IMR-90 (cell line): Measurements from ENCODE around the gene UBASH3A. TPM values are rescaled to one million over a fixed set of nuclear protein-coding genes. Genes with fewer than 3 reads are reported as not detected.

Experiments used
- ATAC-seq: fragments of 200-7000 bp; cut with Tn5 transposase; 2 replicates; pipeline ENCODE4 v1.9.1; 2020; ENCODE audit warnings: low read depth, mild to moderate bottlenecking, moderate library complexity
- BruUV-seq: library from RNA; stranded (reverse); fragments of 400-500 nt; replicated peaks from 2 replicates; lab custom pipeline; 2021; lab: Mats Ljungman, UMichigan
- CTCF ChIA-PET: fragments of 300-600 bp; formaldehyde crosslinking; extraction: SDS; loops from one replicate; lab custom pipeline; 2021; ENCODE audit warnings: antibody characterized with exemption; lab: Yijun Ruan, JAX
- POLR2A ChIA-PET: fragments of 300-600 bp; sonication (Branson Sonifier 250); formaldehyde crosslinking; loops from one replicate; lab custom pipeline; 2022; ENCODE audit warnings: antibody characterized with exemption; ENCODE audit not compliant: unreplicated experiment; lab: Charles Lee
- DNase-seq: peaks from one replicate; pipeline ENCODE4 v3.0.0; 2013
- H2AFZ ChIP-seq: replicated peaks from 2 replicates; pipeline ENCODE3; 2013; ENCODE audit warnings: low read length, mild to moderate bottlenecking; ENCODE audit not compliant: poor library complexity
- H2AK5ac ChIP-seq: 2 replicates; pipeline ENCODE4 v1.6.1; 2013; ENCODE audit warnings: low read depth, low read length, inconsistent platforms
- H2AK9ac ChIP-seq: replicated peaks from 2 replicates; pipeline ENCODE3; 2013; ENCODE audit warnings: mild to moderate bottlenecking, low read depth, low read length, moderate library complexity; ENCODE audit not compliant: poor library complexity
- H2BK120ac ChIP-seq: 2 replicates; pipeline ENCODE4 v1.6.1; 2013; ENCODE audit warnings: low read depth, low read length, inconsistent platforms
- H2BK15ac ChIP-seq: 3 replicates; pipeline ENCODE4 v1.6.1; 2013; ENCODE audit warnings: low read depth, low read length, inconsistent platforms
- H2BK20ac ChIP-seq: 2 replicates; pipeline ENCODE4 v1.6.1; 2013; ENCODE audit warnings: low read depth, mild to moderate bottlenecking, inconsistent platforms, low read length, moderate library complexity
- H2BK5ac ChIP-seq: 2 replicates; pipeline ENCODE4 v1.6.1; 2013; ENCODE audit warnings: mild to moderate bottlenecking, low read depth, low read length, inconsistent platforms; ENCODE audit not compliant: poor library complexity, severe bottlenecking
- H3K14ac ChIP-seq: replicated peaks from 2 replicates; pipeline ENCODE4 v1.6.1; 2013; ENCODE audit warnings: low read depth, low read length, inconsistent platforms
- H3K18ac ChIP-seq: 2 replicates; pipeline ENCODE4 v1.6.1; 2013; ENCODE audit warnings: low read depth, low read length, control low read depth
- H3K23ac ChIP-seq: 2 replicates; pipeline ENCODE4 v1.6.1; 2013; ENCODE audit warnings: low read depth, low read length, inconsistent platforms
- H3K27ac ChIP-seq: 2 replicates; pipeline ENCODE4 v1.5.1; 2013; ENCODE audit warnings: mild to moderate bottlenecking, control low read depth, low read length; ENCODE audit not compliant: insufficient read depth
- H3K27me3 ChIP-seq: 2 replicates; pipeline ENCODE4 v1.6.1; 2013; ENCODE audit warnings: low read length; ENCODE audit not compliant: control insufficient read depth, insufficient read depth
- H3K36me3 ChIP-seq: 2 replicates; pipeline ENCODE4 v1.6.1; 2013; ENCODE audit warnings: low read length, mixed read lengths; ENCODE audit not compliant: control insufficient read depth, insufficient read depth
- H3K4ac ChIP-seq: 2 replicates; pipeline ENCODE4 v1.6.1; 2013; ENCODE audit warnings: low read depth, low read length, inconsistent platforms
- H3K4me1 ChIP-seq: 2 replicates; pipeline ENCODE4 v1.6.1; 2013; ENCODE audit warnings: low read length, mixed read lengths; ENCODE audit not compliant: control insufficient read depth, insufficient read depth
- H3K4me2 ChIP-seq: 2 replicates; pipeline ENCODE4 v1.6.1; 2013; ENCODE audit warnings: low read depth, mild to moderate bottlenecking, control low read depth, low read length, moderate library complexity
- H3K4me3 ChIP-seq: 2 replicates; pipeline ENCODE4 v1.5.1; 2013; ENCODE audit warnings: low read depth, mild to moderate bottlenecking, control low read depth, low read length, moderate library complexity; ENCODE audit not compliant: insufficient read depth
- H3K56ac ChIP-seq: 2 replicates; pipeline ENCODE4 v1.6.1; 2013; ENCODE audit warnings: low read length, inconsistent platforms; ENCODE audit not compliant: insufficient read depth; ENCODE audit errors: extremely low read depth
- H3K79me1 ChIP-seq, 2 experiments: 2 replicates each; pipeline ENCODE4 v1.6.1; 2013; ENCODE audit warnings: low read length in 2 of 2, inconsistent platforms in 1 of 2, low read depth in 1 of 2
- H3K9ac ChIP-seq: 2 replicates; pipeline ENCODE4 v1.6.1; 2013; ENCODE audit warnings: low read depth, low read length, control low read depth
- H3K9me1 ChIP-seq: 2 replicates; pipeline ENCODE4 v1.6.1; 2013; ENCODE audit warnings: low read length, inconsistent platforms; ENCODE audit not compliant: insufficient read depth
- H3K9me3 ChIP-seq: 2 replicates; pipeline ENCODE4 v1.6.1; 2013; ENCODE audit warnings: low read length; ENCODE audit not compliant: control insufficient read depth, insufficient read depth
- H4K20me1 ChIP-seq: 2 replicates; pipeline ENCODE4 v1.6.1; 2013; ENCODE audit warnings: low read length, inconsistent platforms; ENCODE audit not compliant: insufficient read depth
- H4K5ac ChIP-seq: 2 replicates; pipeline ENCODE4 v1.6.1; 2013; ENCODE audit warnings: mild to moderate bottlenecking, low read depth, low read length, control low read depth
- H4K8ac ChIP-seq, 2 experiments: 2 replicates each; pipeline ENCODE4 v1.6.1; 2013; ENCODE audit warnings: low read depth in 2 of 2, low read length in 2 of 2, control low read depth in 1 of 2, inconsistent platforms in 1 of 2
- H4K91ac ChIP-seq: 2 replicates; pipeline ENCODE4 v1.6.1; 2013; ENCODE audit warnings: low read depth, low read length, inconsistent platforms; ENCODE audit not compliant: insufficient read depth
- CHD1 ChIP-seq: IDR thresholded peaks from 2 replicates; pipeline ENCODE4 v1.6.1; 2012; ENCODE audit warnings: low read depth, low read length, improper control_type of control experiment
- ELK1 ChIP-seq: fragments of 150-350 bp; IDR thresholded peaks from 2 replicates; pipeline ENCODE4 v1.6.1; 2016; ENCODE audit warnings: low read depth, mild to moderate bottlenecking, low read length, moderate library complexity, borderline replicate concordance
- MAFK ChIP-seq: IDR thresholded peaks from 2 replicates; pipeline ENCODE4 v1.6.1; 2012; ENCODE audit warnings: low read depth, low read length, improper control_type of control experiment
- MXI1 ChIP-seq: IDR thresholded peaks from 2 replicates; pipeline ENCODE4 v1.6.1; 2012; ENCODE audit warnings: low read depth, mild to moderate bottlenecking, low read length, moderate library complexity, borderline replicate concordance
- POLR2A ChIP-seq: IDR thresholded peaks from 2 replicates; pipeline ENCODE4 v1.6.1; 2012; ENCODE audit warnings: mild to moderate bottlenecking, low read depth, low read length
- RAD21 ChIP-seq: IDR thresholded peaks from 2 replicates; pipeline ENCODE4 v1.6.1; 2012; ENCODE audit warnings: low read length, improper control_type of control experiment
- RCOR1 ChIP-seq: IDR thresholded peaks from 2 replicates; pipeline ENCODE4 v1.6.1; 2012; ENCODE audit warnings: mild to moderate bottlenecking, low read length, improper control_type of control experiment; ENCODE audit not compliant: insufficient replicate concordance
- WGBS, 2 experiments: methylation state at CpG; one replicate each; pipeline versions ENCODE4 v1.1.5 to v1.1.7; 2013; ENCODE audit warnings: missing lambda C conversion rate in 2 of 2; ENCODE audit not compliant: insufficient read length in 1 of 2; ENCODE audit errors: extremely low coverage in 2 of 2; 5-methylcytosine and 5-hydroxymethylcytosine counted together
- dilution Hi-C: fragments of 300-500 bp; cut with HindIII; formaldehyde crosslinking; loops from one replicate; pipeline ENCODE4 v1.14.3; 2018; ENCODE audit warnings: low sequenced_read_pairs; ENCODE audit not compliant: unreplicated experiment
- in situ Hi-C: fragments of 300-500 bp; cut with MboI; formaldehyde crosslinking; loops from 3 replicates; pipeline ENCODE4 v1.14.3; 2019; ENCODE audit warnings: low sequenced_read_pairs, inconsistent platforms, mixed read lengths
- intact Hi-C: fragments of 100-400 bp; cut with micrococcal nuclease; formaldehyde crosslinking; loops from 2 replicates; pipeline ENCODE4 v1.10.0; 2022
- polyA plus RNA-seq, 3 experiments: library from polyadenylated mRNA; depleted of rRNA; stranded (reverse); fragments of >200 nt; gene quantifications; 2 replicates each; pipeline ENCODE4 v1.2.3, GENCODE V29; 2012; ENCODE audit warnings: low replicate concordance in 1 of 3
- total RNA-seq: library from RNA; depleted of rRNA; stranded (reverse); fragments of >200 nt; gene quantifications from 2 replicates; pipeline ENCODE4 v1.2.3, GENCODE V29; 2012

The UBASH3A gene
- total and polyA plus RNA-seq, 2 of the 4 experiments (the other 2 are of a cell fraction): not detected

- Histone ChIP-seq H3K9me1 (no peaks in the 10 kb centered on the region), H3K56ac (no peak overlapping the region), H3K18ac (no peak overlapping the region), H3K9ac (no peak overlapping the region), H2AK9ac (no peak overlapping the region), H2BK15ac (no peak overlapping the region), H2BK5ac (no peak overlapping the region), H2AK5ac (no peak overlapping the region), H3K27me3 (peaks cover 16% of the 10 kb centered on the region; the same call in 1 of the 2 replicates), H3K36me3 (no peaks in the 10 kb centered on the region), H2AFZ (no peak overlapping the region), H4K8ac (no peak overlapping the region), H3K9me3 (no peaks in the 10 kb centered on the region), H3K4me1 (peaks cover 5% of the 10 kb centered on the region; the same call in 1 of the 2 replicates), H3K14ac (no peak overlapping the region), H4K91ac (no peak overlapping the region), H3K23ac (no peak overlapping the region), H3K79me1 (no peaks in the 10 kb centered on the region), H3K4me2 (no peak overlapping the region), H2BK20ac (no peak overlapping the region), H3K27ac (no peak overlapping the region), H4K20me1 (no peaks in the 10 kb centered on the region), H3K4ac (no peak overlapping the region), H4K5ac (no peak overlapping the region), H2BK120ac (no peak overlapping the region), H3K4me3 (no peak overlapping the region)
- in situ Hi-C loops (no loop called here), dilution Hi-C loops (no loop called here), intact Hi-C loops (no loop called here)
- POLR2A ChIA-PET: no interaction called here
- no peak for ATAC-seq
- no CpG with 5 or more reads among the region's 5 CpGs for WGBS, 2 experiments
- BruUV-seq: no TSS peak
- CTCF ChIA-PET: no interaction called here
- no peak for TF ChIP-seq POLR2A
- TF ChIP-seq CHD1: no peak
- TF ChIP-seq ELK1: no peak
- TF ChIP-seq RAD21: no peak
- TF ChIP-seq MAFK: no peak
- no peak for TF ChIP-seq RCOR1
- no peak for TF ChIP-seq MXI1
- DNase-seq: no peak
Observed at GRCh38 chr21:42412636-42412933, 8.9 kb downstream of the UBASH3A start.
